ENCODE data around the gene GCSAM.

The GCSAM gene

DNA sequence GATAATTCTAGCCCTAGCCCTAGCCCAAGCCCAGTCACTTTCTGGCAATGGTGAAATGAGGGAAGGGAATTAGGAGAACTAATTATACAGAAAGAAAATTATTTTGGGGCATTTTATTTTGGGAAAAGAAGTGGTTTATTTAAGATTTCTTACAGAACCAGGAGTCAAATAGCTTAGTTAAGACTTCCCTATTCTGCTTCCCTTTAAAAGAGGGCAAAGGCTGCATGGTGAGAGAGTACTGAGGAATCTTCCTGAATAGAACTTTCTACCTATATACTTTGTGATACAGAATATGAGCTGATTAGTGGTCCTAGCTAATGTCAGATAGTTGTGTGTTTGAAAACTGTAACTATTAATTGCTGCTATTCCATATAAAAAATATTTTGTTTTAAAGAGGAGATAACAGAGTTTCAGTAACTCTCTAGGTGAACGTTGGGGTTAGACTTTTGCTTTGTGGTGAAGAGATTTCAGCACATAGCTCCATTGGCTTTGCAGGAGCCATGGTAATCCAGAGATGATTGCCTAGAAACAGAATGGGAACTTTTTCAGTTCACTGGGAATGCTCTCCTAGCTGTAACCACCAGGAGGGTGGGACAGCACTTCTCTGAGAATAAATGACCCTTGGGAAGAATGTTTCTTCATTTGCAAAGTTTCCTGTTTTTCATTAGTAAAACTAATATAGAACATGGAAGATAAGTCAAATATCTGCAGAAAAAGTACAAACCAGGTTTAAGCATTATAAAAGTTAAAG is 5.3 kb upstream of the GCSAM start:
- H3K9ac ChIP-seq (ENCODE audit: low read depth, low read length) = no peak overlapping the region
- H3K4me1 ChIP-seq (ENCODE audit: control insufficient read depth, insufficient read depth, low read length) = peaks cover 35% of the 10 kb centered on the region
- H3K27me3 ChIP-seq (ENCODE audit: control insufficient read depth, insufficient read depth, low read length) = no peaks in the 10 kb centered on the region
- no peaks in the 10 kb centered on the region for H3K36me3 ChIP-seq (ENCODE audit: control insufficient read depth, insufficient read depth, low read length)
- H3K27ac ChIP-seq (ENCODE audit: low read depth, low read length) = no peak overlapping the region
- no peaks in the 10 kb centered on the region for H3K9me3 ChIP-seq (ENCODE audit: control insufficient read depth, insufficient read depth, low read length)
- no peak overlapping the region for H3K4me3 ChIP-seq (ENCODE audit: low read depth, low read length)

DNA sequence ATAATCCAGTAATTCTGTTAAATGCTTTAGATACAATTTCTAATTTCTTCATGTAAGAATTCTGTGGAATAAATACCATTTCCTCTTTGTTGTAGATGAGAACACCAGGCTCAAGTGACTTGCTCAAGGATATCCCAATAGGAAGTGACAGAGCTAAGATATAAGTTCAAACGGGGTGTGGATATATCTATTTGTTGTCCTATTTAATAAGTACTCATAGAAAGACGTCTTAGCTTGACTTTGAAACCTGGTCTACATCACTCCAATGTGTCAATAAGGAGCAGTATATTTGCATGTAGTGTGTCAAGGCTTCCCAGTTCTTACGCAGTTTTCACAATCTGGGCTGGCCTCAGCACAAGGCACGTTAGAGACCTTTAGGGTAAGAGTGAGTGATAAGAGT is 4.7 kb upstream of the GCSAM start:
- Histone ChIP-seq H3K27ac (ENCODE audit: low read depth, low read length) (peak overlapping the region; percentile 75), H3K9me3 (ENCODE audit: control insufficient read depth, insufficient read depth, low read length) (no peaks in the 10 kb centered on the region), H3K4me3 (ENCODE audit: low read depth, low read length) (no peak overlapping the region), H3K27me3 (ENCODE audit: control insufficient read depth, insufficient read depth, low read length) (no peaks in the 10 kb centered on the region), H3K4me1 (ENCODE audit: control insufficient read depth, insufficient read depth, low read length) (peaks cover 35% of the 10 kb centered on the region), H3K9ac (ENCODE audit: low read depth, low read length) (no peak overlapping the region), H3K36me3 (ENCODE audit: control insufficient read depth, insufficient read depth, low read length) (no peaks in the 10 kb centered on the region)

DNA sequence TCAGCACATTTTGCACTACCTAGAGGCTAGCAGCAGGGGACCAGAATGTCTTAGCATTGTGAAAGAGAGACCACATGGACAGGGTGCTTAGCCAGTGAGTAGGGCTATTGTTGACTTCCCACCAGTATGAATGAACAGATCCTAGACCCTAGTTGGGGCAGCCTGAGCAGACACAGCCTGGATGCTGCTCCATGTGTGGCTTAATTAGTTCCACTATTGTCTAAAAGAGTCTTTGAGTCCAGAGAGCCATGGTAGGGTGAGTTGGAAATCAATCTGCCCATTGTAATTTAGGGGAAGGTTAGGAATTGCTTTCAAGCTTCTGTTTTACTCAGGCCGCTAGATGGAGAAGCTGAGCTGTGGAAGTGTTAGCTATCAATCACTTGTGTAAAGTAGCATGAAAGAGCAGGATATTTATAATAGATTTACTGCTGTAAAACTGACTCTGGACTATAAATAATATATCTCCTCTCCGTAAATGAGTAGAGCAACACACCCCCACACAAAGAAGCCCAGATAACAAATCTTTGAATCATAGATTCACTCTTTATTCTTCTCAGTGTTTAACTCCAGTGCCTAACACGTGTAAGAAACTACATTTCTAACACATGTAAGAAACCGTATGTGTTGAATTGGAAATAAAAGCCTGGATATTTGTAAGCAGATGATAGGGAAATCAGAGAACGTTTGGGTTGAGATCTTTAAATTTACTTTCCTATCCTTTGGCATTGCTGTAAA is 4.1 kb upstream of the GCSAM start:
- H3K36me3 ChIP-seq (ENCODE audit: control insufficient read depth, insufficient read depth, low read length) = no peaks in the 10 kb centered on the region
- no peaks in the 10 kb centered on the region for H3K9me3 ChIP-seq (ENCODE audit: control insufficient read depth, insufficient read depth, low read length)
- peak overlapping the region; percentile 44 for H3K9ac ChIP-seq (ENCODE audit: low read depth, low read length)
- H3K4me1 ChIP-seq (ENCODE audit: control insufficient read depth, insufficient read depth, low read length) = peaks cover 35% of the 10 kb centered on the region
- no peak overlapping the region for H3K4me3 ChIP-seq (ENCODE audit: low read depth, low read length)
- H3K27me3 ChIP-seq (ENCODE audit: control insufficient read depth, insufficient read depth, low read length) = no peaks in the 10 kb centered on the region
- peak overlapping the region; percentile 75 for H3K27ac ChIP-seq (ENCODE audit: low read depth, low read length)

DNA sequence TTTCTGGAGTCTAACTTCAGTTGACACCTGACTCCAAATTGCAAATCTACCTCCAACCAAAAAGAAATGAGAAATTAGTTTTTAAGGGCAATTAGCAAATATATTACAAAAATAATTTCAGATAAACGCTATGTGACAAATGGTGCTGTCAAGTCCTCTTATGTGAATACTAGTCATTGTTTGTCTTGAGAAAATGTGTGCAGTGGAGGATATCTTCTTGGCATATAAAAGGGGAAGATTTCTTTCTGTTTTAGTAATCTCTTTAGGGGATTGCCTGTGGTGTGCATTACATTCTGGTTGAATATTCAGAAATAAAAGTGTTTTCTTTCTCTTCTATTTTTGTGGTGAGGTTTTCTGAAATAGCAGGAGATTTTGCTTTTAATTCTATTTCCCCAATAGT is 3.0 kb upstream of the GCSAM start:
- peaks cover 35% of the 10 kb centered on the region for H3K4me1 ChIP-seq (ENCODE audit: control insufficient read depth, insufficient read depth, low read length)
- no peak overlapping the region for H3K4me3 ChIP-seq (ENCODE audit: low read depth, low read length)

DNA sequence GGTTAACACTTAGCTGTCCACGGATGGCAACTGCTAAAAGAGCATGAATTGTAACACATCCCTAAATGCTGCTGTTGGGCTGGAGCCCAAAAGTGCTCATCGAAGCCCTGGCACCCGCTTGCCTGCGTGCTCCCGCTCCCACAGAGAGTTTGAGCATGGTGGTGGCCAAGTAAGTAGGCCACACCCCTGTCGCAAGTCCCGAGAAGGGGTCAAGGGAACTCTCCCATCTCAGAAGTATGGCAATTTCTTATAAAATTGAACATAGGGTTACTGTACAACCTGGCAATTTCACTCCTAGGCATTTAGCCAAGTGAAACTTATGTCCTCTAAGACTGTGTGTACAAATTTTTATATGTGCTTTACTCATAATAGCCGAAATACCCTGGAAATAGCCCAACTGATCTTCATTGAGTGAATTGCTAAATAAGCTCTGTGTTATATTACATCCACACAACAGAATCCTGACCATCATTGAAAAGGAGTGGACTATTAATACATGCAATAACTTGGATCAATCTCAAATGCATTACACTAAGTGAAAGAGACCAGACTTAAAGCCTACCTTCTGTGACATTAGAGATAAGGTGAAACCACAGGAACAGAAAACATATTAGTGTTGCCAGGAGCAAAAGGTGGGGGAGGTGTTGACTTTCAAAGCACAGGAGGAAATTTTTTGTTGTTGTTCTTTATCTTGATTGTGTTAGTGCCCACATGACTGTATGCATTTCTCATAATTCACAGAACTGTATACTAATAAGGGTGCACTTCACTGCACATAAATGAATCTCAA is 1.5 kb upstream of the GCSAM start:
- Histone ChIP-seq H3K27ac (ENCODE audit: low read depth, low read length) (no peak overlapping the region), H3K4me3 (ENCODE audit: low read depth, low read length) (no peak overlapping the region), H3K4me1 (ENCODE audit: control insufficient read depth, insufficient read depth, low read length) (peaks cover 37% of the 10 kb centered on the region), H3K27me3 (ENCODE audit: control insufficient read depth, insufficient read depth, low read length) (no peaks in the 10 kb centered on the region), H3K36me3 (ENCODE audit: control insufficient read depth, insufficient read depth, low read length) (no peaks in the 10 kb centered on the region), H3K9ac (ENCODE audit: low read depth, low read length) (no peak overlapping the region), H3K9me3 (ENCODE audit: control insufficient read depth, insufficient read depth, low read length) (no peaks in the 10 kb centered on the region)

More for the DNA sequence above, 3.0 kb upstream of the GCSAM start:
- Histone ChIP-seq H3K9ac (ENCODE audit: low read depth, low read length) (no peak overlapping the region), H3K27me3 (ENCODE audit: control insufficient read depth, insufficient read depth, low read length) (no peaks in the 10 kb centered on the region), H3K27ac (ENCODE audit: low read depth, low read length) (peak overlapping the region; percentile 75), H3K36me3 (ENCODE audit: control insufficient read depth, insufficient read depth, low read length) (no peaks in the 10 kb centered on the region), H3K9me3 (ENCODE audit: control insufficient read depth, insufficient read depth, low read length) (no peaks in the 10 kb centered on the region)

DNA sequence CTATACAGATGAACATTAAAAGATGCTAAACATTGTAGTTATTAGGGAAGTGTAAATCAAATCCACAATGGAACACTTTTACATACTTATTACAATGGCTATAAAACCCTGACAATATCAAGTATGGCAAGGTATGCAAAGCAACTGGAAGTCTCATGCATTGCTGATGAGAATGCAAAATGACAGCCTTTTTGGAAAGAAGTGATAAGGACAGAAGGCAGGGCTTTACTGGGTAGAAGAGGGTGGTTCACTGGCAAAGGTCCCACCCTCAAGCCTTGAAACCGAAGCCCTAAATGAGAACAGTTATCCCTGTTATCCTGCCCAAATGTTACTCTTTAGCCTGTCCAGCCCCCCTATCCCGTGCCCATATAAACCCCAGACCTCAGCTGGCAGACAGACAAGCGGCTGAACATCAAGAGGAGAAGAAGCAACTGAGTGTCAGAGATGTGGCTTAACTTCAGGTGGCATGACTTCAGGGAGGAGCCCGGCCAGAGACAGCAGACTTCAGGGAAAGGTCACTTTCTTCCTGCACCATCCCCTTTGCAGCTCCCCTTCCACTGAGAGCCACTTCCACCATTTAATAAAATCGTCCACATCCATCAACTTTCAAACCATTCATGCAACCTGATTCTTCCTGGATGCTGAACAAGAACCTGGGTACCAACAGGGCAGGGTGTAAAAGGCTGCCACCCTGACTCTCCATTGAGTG is 732 bp upstream of the GCSAM start:
- Histone ChIP-seq H3K27ac (ENCODE audit: low read depth, low read length) (no peak overlapping the region), H3K9ac (ENCODE audit: low read depth, low read length) (no peak overlapping the region), H3K4me3 (ENCODE audit: low read depth, low read length) (no peak overlapping the region), H3K36me3 (ENCODE audit: control insufficient read depth, insufficient read depth, low read length) (no peaks in the 10 kb centered on the region), H3K4me1 (ENCODE audit: control insufficient read depth, insufficient read depth, low read length) (peaks cover 42% of the 10 kb centered on the region), H3K9me3 (ENCODE audit: control insufficient read depth, insufficient read depth, low read length) (no peaks in the 10 kb centered on the region), H3K27me3 (ENCODE audit: control insufficient read depth, insufficient read depth, low read length) (no peaks in the 10 kb centered on the region)

DNA sequence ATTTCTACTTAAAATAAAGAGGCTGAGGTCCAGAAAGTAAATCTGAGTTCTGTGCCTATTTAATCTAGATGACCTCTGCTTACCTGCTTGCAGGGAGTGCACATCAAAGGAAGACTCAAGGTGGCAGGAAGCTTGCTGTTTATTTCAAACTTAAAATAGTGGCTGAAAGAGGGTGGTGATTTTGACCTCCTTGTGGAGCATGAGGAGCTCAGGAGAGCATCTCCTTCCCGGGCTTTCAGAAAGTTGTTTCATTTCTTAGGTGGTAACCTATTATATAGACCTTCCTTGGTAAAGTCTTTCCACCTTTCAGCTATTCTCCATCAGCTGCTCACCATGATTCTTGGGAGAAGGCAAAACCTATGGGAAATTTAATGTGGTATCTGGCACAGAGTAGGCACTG is 494 bp downstream of the GCSAM start:
- no peak overlapping the region for H3K9ac ChIP-seq (ENCODE audit: low read depth, low read length)
- H3K36me3 ChIP-seq (ENCODE audit: control insufficient read depth, insufficient read depth, low read length) = no peaks in the 10 kb centered on the region
- no peak overlapping the region for H3K27ac ChIP-seq (ENCODE audit: low read depth, low read length)
- no peaks in the 10 kb centered on the region for H3K27me3 ChIP-seq (ENCODE audit: control insufficient read depth, insufficient read depth, low read length)
- no peak overlapping the region for H3K4me3 ChIP-seq (ENCODE audit: low read depth, low read length)
- peaks cover 38% of the 10 kb centered on the region for H3K4me1 ChIP-seq (ENCODE audit: control insufficient read depth, insufficient read depth, low read length)
- no peaks in the 10 kb centered on the region for H3K9me3 ChIP-seq (ENCODE audit: control insufficient read depth, insufficient read depth, low read length)

DNA sequence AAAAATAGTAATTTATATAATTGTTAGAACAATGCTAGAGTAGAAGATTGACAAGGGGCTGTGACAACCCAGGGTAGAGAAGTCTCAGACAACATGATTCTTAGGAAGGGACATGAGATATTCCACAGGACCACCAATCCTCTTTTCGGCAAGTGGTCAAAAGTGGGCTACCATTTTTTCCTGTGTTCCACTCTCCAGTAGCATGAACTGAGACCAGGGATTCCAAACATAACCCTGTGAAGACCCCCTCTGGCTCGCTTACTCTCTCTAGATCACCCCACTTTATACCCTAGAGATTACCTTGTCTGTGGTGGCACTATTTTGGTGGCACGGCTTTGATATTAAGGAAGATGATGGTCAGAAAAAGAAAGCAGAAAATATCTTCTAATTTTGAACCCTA is 960 bp downstream of the GCSAM start:
- no peaks in the 10 kb centered on the region for H3K36me3 ChIP-seq (ENCODE audit: control insufficient read depth, insufficient read depth, low read length)
- H3K9ac ChIP-seq (ENCODE audit: low read depth, low read length) = no peak overlapping the region
- peaks cover 38% of the 10 kb centered on the region for H3K4me1 ChIP-seq (ENCODE audit: control insufficient read depth, insufficient read depth, low read length)
- no peaks in the 10 kb centered on the region for H3K27me3 ChIP-seq (ENCODE audit: control insufficient read depth, insufficient read depth, low read length)
- H3K9me3 ChIP-seq (ENCODE audit: control insufficient read depth, insufficient read depth, low read length) = no peaks in the 10 kb centered on the region
- H3K27ac ChIP-seq (ENCODE audit: low read depth, low read length) = no peak overlapping the region
- no peak overlapping the region for H3K4me3 ChIP-seq (ENCODE audit: low read depth, low read length)

DNA sequence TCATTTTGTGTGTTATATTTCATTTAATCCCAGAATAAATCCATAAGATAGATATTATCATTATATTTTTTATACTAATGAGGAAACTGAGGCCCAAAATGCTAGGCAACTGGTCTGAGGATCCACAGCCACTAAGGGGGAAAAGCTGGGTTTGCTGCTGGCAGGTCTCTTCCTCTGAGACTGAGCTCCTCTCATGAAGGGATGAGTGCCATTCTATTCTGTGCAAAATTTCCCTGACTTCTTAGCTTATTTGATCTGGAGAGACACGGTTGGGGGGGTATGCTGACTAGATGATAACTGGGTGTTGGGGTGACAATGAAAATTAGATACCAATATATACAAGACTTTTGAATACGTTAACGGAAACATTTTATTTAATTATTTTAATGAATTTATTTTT is 1.9 kb downstream of the GCSAM start:
- Histone ChIP-seq H3K36me3 (ENCODE audit: control insufficient read depth, insufficient read depth, low read length) (no peaks in the 10 kb centered on the region), H3K4me3 (ENCODE audit: low read depth, low read length) (no peak overlapping the region)

DNA sequence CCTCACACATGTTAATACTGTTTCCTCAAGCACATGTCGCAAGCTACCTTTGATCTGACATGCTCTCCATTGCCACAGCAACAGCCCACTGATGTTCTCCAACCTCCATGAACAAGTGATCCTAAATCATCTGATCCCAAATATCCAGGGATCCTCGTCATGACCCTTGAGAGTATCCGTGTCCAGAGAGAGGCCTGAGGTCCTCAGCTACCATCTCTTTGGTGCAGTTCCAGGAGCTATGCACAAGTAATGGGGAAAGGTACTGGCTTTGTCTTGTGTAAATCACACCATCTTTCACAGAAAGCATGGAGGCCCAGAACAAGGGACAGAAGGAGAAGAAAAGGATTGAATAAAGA is 2.4 kb downstream of the GCSAM start:
- no peaks in the 10 kb centered on the region for H3K9me3 ChIP-seq (ENCODE audit: control insufficient read depth, insufficient read depth, low read length)
- H3K27me3 ChIP-seq (ENCODE audit: control insufficient read depth, insufficient read depth, low read length) = no peaks in the 10 kb centered on the region
- H3K9ac ChIP-seq (ENCODE audit: low read depth, low read length) = no peak overlapping the region
- H3K36me3 ChIP-seq (ENCODE audit: control insufficient read depth, insufficient read depth, low read length) = no peaks in the 10 kb centered on the region
- no peak overlapping the region for H3K4me3 ChIP-seq (ENCODE audit: low read depth, low read length)
- peaks cover 38% of the 10 kb centered on the region for H3K4me1 ChIP-seq (ENCODE audit: control insufficient read depth, insufficient read depth, low read length)
- no peak overlapping the region for H3K27ac ChIP-seq (ENCODE audit: low read depth, low read length)

More for the DNA sequence above, 1.9 kb downstream of the GCSAM start:
- H3K27ac ChIP-seq (ENCODE audit: low read depth, low read length) = no peak overlapping the region
- peaks cover 38% of the 10 kb centered on the region for H3K4me1 ChIP-seq (ENCODE audit: control insufficient read depth, insufficient read depth, low read length)
- H3K9me3 ChIP-seq (ENCODE audit: control insufficient read depth, insufficient read depth, low read length) = no peaks in the 10 kb centered on the region
- no peaks in the 10 kb centered on the region for H3K27me3 ChIP-seq (ENCODE audit: control insufficient read depth, insufficient read depth, low read length)
- no peak overlapping the region for H3K9ac ChIP-seq (ENCODE audit: low read depth, low read length)
